K562 (cell line): ENCODE data around the gene ZNHIT6.

ENCODE experiments used
- AFF4 ChIP-seq: sonication (generic); formaldehyde crosslinking; IDR thresholded peaks from 2 replicates; pipeline ENCODE4 v1.8.0; 2023; ENCODE audit warnings: mild to moderate bottlenecking, missing genetic modification reagents
- ATF7 ChIP-seq: fragments of 450-650 bp; IDR thresholded peaks from 2 replicates; pipeline ENCODE4 v1.7.1; 2014; ENCODE audit warnings: mild to moderate bottlenecking, moderate library complexity
- HDAC2 ChIP-seq: fragments of 450-650 bp; IDR thresholded peaks from 2 replicates; pipeline ENCODE4 v1.6.1; 2016; ENCODE audit warnings: mild to moderate bottlenecking
- NR2C2 ChIP-seq, 2 experiments: fragments of 200-800 bp in 1 of 2; sonication (Bioruptor generic) in 1 of 2; sonication (generic) in 1 of 2; formaldehyde crosslinking in 1 of 2; IDR thresholded peaks; 2 replicates each; pipeline versions ENCODE4 v1.6.1 to v1.8.0; 2016 to 2022; ENCODE audit warnings: mild to moderate bottlenecking in 1 of 2, missing compliant biosample characterization in 1 of 2, missing genetic modification characterization in 1 of 2, missing genetic modification reagents in 1 of 2
- NRF1 ChIP-seq, 2 experiments: fragments of 450-650 bp; IDR thresholded peaks in 1 of 2; conservative IDR thresholded peaks in 1 of 2; 2 replicates each; pipeline ENCODE4 v1.6.1; 2014; ENCODE audit warnings: mild to moderate bottlenecking in 2 of 2
- PKNOX1 ChIP-seq: fragments of 450-650 bp; IDR thresholded peaks from 2 replicates; pipeline ENCODE4 v1.6.1; 2016
- THRAP3 ChIP-seq: fragments of 450-650 bp; IDR thresholded peaks from 2 replicates; pipeline ENCODE4 v1.6.1; 2016; ENCODE audit warnings: mild to moderate bottlenecking, inconsistent platforms, borderline replicate concordance
- USF1 ChIP-seq: sonication (generic); formaldehyde crosslinking; IDR thresholded peaks from 2 replicates; pipeline ENCODE4 v1.9.0; 2022; ENCODE audit warnings: mild to moderate bottlenecking, missing genetic modification reagents
- ZNF785 ChIP-seq: fragments of 250-450 bp; sonication (Bioruptor Pico); IDR thresholded peaks from 2 replicates; pipeline ENCODE4 v1.4.0; 2020; ENCODE audit warnings: mild to moderate bottlenecking
- ZSCAN29 ChIP-seq: fragments of 450-650 bp; IDR thresholded peaks from 2 replicates; pipeline ENCODE4 v1.6.1; 2017
- TF ChIP-seq, protein P1 (sequence below), 3 experiments: IDR thresholded peaks in 2 of 3; conservative IDR thresholded peaks in 1 of 3; 2 replicates each; pipeline ENCODE4 v1.5.1; 2011 to 2012; ENCODE audit warnings: low read length in 3 of 3, mild to moderate bottlenecking in 3 of 3, control low read depth in 2 of 3, improper control_type of control experiment in 1 of 3, inconsistent platforms in 1 of 3, low read depth in 1 of 3, mixed read lengths in 1 of 3, moderate library complexity in 1 of 3; ENCODE audit not compliant: insufficient read depth in 2 of 3
- TF ChIP-seq, protein P2 (sequence below): fragments of 450-650 bp; conservative IDR thresholded peaks from 2 replicates; pipeline ENCODE4 v1.6.1; 2016; ENCODE audit warnings: missing genetic modification characterization, low read depth, mild to moderate bottlenecking, control low read depth, missing compliant biosample characterization

- TF ChIP-seq PKNOX1 (no peak), THRAP3 (no peak), NR2C2 (CRISPR knock-in tag; IDR thresholded peaks at IDR 0.05) (no peak), NR2C2 (tag; IDR thresholded peaks at IDR 0.05) (no peak), ZSCAN29 (no peak), USF1 (CRISPR knock-in tag) (no peak), ATF7 (no peak), ZNF785 (no peak), AFF4 (CRISPR knock-in tag) (no peak), HDAC2 (no peak), NRF1 (conservative IDR thresholded peaks at IDR 0.05 in 1 of 2, IDR thresholded peaks at IDR 0.05 in 1 of 2) (no peak)
- TF ChIP-seq, protein P1, sequence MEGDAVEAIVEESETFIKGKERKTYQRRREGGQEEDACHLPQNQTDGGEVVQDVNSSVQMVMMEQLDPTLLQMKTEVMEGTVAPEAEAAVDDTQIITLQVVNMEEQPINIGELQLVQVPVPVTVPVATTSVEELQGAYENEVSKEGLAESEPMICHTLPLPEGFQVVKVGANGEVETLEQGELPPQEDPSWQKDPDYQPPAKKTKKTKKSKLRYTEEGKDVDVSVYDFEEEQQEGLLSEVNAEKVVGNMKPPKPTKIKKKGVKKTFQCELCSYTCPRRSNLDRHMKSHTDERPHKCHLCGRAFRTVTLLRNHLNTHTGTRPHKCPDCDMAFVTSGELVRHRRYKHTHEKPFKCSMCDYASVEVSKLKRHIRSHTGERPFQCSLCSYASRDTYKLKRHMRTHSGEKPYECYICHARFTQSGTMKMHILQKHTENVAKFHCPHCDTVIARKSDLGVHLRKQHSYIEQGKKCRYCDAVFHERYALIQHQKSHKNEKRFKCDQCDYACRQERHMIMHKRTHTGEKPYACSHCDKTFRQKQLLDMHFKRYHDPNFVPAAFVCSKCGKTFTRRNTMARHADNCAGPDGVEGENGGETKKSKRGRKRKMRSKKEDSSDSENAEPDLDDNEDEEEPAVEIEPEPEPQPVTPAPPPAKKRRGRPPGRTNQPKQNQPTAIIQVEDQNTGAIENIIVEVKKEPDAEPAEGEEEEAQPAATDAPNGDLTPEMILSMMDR (IDR thresholded peaks at IDR 0.05 in 2 of 3, conservative IDR thresholded peaks at IDR 0.05 in 1 of 3; ENCODE audit: insufficient read depth in 2 of 3, low read depth in 1 of 3, low read length in 3 of 3): no peak
- TF ChIP-seq, protein P2, sequence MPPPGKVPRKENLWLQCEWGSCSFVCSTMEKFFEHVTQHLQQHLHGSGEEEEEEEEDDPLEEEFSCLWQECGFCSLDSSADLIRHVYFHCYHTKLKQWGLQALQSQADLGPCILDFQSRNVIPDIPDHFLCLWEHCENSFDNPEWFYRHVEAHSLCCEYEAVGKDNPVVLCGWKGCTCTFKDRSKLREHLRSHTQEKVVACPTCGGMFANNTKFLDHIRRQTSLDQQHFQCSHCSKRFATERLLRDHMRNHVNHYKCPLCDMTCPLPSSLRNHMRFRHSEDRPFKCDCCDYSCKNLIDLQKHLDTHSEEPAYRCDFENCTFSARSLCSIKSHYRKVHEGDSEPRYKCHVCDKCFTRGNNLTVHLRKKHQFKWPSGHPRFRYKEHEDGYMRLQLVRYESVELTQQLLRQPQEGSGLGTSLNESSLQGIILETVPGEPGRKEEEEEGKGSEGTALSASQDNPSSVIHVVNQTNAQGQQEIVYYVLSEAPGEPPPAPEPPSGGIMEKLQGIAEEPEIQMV (tag): no peak
These were observed 57.6 kb downstream of the ZNHIT6 start for GRCh38 chr1:85650645-85651044.
